Erythroblast (primary cell): ENCODE results near the gene ZG16.

ENCODE experiments used
- GATA1 ChIP-seq: IDR thresholded peaks from 2 replicates; pipeline ENCODE4 v1.6.1; 2011; ENCODE audit warnings: low read depth, mild to moderate bottlenecking, control low read depth, low read length, moderate library complexity
- POLR2A ChIP-seq: IDR thresholded peaks from 2 replicates; pipeline ENCODE4 v1.6.1; 2011; ENCODE audit warnings: mild to moderate bottlenecking, low read length

GRCh38 chr16:29824589-29825144 lies 46.6 kb downstream of the ZG16 start:
- TF ChIP-seq POLR2A, result no peak
- TF ChIP-seq GATA1, result no peak
